CD4-positive, alpha-beta T cell treated with Interleukin-17A for 1 hour (primary cell): ENCODE measurements around the gene EHD4.
A peak's percentile ranks its signal among the peaks of the same experiment; 100 is the strongest.

Experiments used
- DNase-seq: peaks from one replicate; pipeline ENCODE4 v3.0.0-alpha.2; 2020

The EHD4 gene

GRCh38 chr15:41933771-41934170 is 38.6 kb downstream of the EHD4 start:
- DNase-seq = no peak

GRCh38 chr15:41933326-41933725 is 39.0 kb downstream of the EHD4 start:
- DNase-seq = no peak

GRCh38 chr15:41932511-41933289 is 39.7 kb downstream of the EHD4 start:
- DNase-seq = no peak

- DNase-seq = no peak
Measured at GRCh38 chr15:41932101-41932500, 40.3 kb downstream of the EHD4 start.

GRCh38 chr15:41930867-41931222 is 41.5 kb downstream of the EHD4 start:
- DNase-seq = no peak

GRCh38 chr15:41930221-41930866 is 42.0 kb downstream of the EHD4 start:
- DNase-seq = no peak

- DNase-seq = no peak
Measured at GRCh38 chr15:41928637-41929620, 43.4 kb downstream of the EHD4 start.

- DNase-seq = no peak
Measured at GRCh38 chr15:41928100-41928499, 44.3 kb downstream of the EHD4 start.

GRCh38 chr15:41927536-41927935 is 44.8 kb downstream of the EHD4 start:
- no peak for DNase-seq

- DNase-seq = peak; percentile 21
Measured at GRCh38 chr15:41926185-41927056, 45.9 kb downstream of the EHD4 start.

- no peak for DNase-seq
Measured at GRCh38 chr15:41925086-41925608, 47.2 kb downstream of the EHD4 start.

GRCh38 chr15:41923401-41923997 is 48.9 kb downstream of the EHD4 start:
- DNase-seq = no peak

GRCh38 chr15:41922353-41922752 is 50.0 kb downstream of the EHD4 start:
- DNase-seq = no peak

- no peak for DNase-seq
Measured at GRCh38 chr15:41921639-41922038, 50.7 kb downstream of the EHD4 start.

GRCh38 chr15:41921167-41921566 is 51.2 kb downstream of the EHD4 start:
- no peak for DNase-seq

GRCh38 chr15:41919954-41920538 is 52.3 kb downstream of the EHD4 start:
- no peak for DNase-seq

- DNase-seq = no peak
Measured at GRCh38 chr15:41919201-41919820, 53.0 kb downstream of the EHD4 start.

- DNase-seq = no peak
Measured at GRCh38 chr15:41918506-41919126, 53.7 kb downstream of the EHD4 start.

GRCh38 chr15:41917767-41918430 is 54.5 kb downstream of the EHD4 start:
- DNase-seq = no peak
